Measurements from ENCODE around the gene SCLY. TPM values are rescaled to one million over a fixed set of nuclear protein-coding genes. Genes with fewer than 3 reads are reported as not detected.

SCLY gene
- total RNA-seq, 2 donors from 2014 or later: 10.2 to 36.9 TPM

GRCh38 chr2:238130111-238130695 lies 69.4 kb downstream of the SCLY start:
- Histone ChIP-seq H3K9me3 (no peaks in the 10 kb centered on the region), H3K4me1 (no peaks in the 10 kb centered on the region), H3K36me3 (no peaks in the 10 kb centered on the region), H3K27me3 (no peaks in the 10 kb centered on the region), H3K4me3 (no peak overlapping the region), H3K27ac (no peak overlapping the region), H3K9ac (ENCODE audit: low read depth in 2 of 2, low read length in 2 of 2) (no peak overlapping the region)
- DNase-seq: no peak
- intact Hi-C loops (cut with DNase I): no loop called here
- TF ChIP-seq, protein P1, sequence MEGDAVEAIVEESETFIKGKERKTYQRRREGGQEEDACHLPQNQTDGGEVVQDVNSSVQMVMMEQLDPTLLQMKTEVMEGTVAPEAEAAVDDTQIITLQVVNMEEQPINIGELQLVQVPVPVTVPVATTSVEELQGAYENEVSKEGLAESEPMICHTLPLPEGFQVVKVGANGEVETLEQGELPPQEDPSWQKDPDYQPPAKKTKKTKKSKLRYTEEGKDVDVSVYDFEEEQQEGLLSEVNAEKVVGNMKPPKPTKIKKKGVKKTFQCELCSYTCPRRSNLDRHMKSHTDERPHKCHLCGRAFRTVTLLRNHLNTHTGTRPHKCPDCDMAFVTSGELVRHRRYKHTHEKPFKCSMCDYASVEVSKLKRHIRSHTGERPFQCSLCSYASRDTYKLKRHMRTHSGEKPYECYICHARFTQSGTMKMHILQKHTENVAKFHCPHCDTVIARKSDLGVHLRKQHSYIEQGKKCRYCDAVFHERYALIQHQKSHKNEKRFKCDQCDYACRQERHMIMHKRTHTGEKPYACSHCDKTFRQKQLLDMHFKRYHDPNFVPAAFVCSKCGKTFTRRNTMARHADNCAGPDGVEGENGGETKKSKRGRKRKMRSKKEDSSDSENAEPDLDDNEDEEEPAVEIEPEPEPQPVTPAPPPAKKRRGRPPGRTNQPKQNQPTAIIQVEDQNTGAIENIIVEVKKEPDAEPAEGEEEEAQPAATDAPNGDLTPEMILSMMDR (IDR thresholded peaks at IDR 0.05): no peak

DNA sequence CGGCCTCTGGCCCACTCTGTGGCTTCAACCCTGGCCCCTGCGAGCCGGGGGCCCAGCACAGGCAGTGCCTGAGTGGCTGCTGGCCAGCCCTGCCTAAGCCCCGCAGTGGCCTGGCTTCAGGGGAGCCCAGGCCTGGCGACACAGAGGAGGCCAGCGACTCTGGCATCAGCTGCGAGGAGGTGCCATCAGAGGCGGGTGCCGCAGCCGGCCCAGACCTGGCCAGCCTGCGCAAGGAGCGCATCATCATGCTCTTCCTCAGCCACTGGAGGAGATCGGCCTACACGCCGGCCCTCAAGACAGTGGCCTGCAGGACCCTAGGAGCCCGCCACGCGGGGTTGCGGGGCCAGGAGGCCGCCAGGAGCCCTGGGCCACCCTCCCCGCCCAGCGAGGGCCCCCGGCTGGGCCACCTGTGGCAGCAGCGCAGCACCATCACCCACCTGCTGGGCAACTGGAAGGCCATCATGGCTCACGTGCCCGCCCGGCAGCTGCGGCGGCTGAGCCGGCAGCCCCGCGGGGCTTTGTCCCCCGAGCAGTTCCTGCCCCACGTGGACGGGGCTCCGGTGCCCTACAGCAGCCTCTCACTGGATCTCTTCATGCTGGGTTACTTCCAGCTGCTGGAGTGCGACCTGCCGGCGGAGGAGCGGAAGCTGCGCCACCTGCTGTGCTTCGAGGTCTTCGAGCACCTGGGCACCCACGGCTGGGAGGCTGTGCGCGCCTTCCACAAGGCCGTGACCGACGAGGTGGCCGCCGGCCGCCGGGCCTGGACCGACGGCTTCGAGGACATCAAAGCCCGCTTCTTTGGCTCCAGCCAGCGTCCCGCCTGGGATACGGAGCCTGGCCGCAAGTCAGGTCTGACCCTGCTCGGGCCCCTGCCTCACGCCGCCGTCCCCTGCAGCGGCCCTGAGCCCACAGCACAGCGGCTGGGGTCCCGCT lies 70.2 kb downstream of the SCLY start:
- H3K27me3 ChIP-seq: no peaks in the 10 kb centered on the region
- TF ChIP-seq, protein P1 (IDR thresholded peaks at IDR 0.05): no peak
- no peak overlapping the region for H3K27ac ChIP-seq
- intact Hi-C loops (cut with DNase I): no loop called here
- no peaks in the 10 kb centered on the region for H3K4me1 ChIP-seq
- DNase-seq: no peak
- H3K9ac ChIP-seq (ENCODE audit: low read depth in 2 of 2, low read length in 2 of 2): no peak overlapping the region
- no peak overlapping the region for H3K4me3 ChIP-seq
- H3K9me3 ChIP-seq: no peaks in the 10 kb centered on the region
- no peaks in the 10 kb centered on the region for H3K36me3 ChIP-seq

- no peak overlapping the region for H3K27ac ChIP-seq
- H3K9me3 ChIP-seq: no peaks in the 10 kb centered on the region
- H3K4me1 ChIP-seq: no peaks in the 10 kb centered on the region
- no peaks in the 10 kb centered on the region for H3K27me3 ChIP-seq
- H3K4me3 ChIP-seq: no peak overlapping the region
- no peaks in the 10 kb centered on the region for H3K36me3 ChIP-seq
- no peak for DNase-seq
- no peak overlapping the region for H3K9ac ChIP-seq (ENCODE audit: low read depth in 2 of 2, low read length in 2 of 2)
- TF ChIP-seq, protein P1 (IDR thresholded peaks at IDR 0.05): no peak
- intact Hi-C loops (cut with DNase I): no loop called here
These were observed 71.1 kb downstream of the SCLY start for GRCh38 chr2:238131761-238132462.

GRCh38 chr2:238132463-238133450 lies 72.0 kb downstream of the SCLY start:
- Histone ChIP-seq H3K4me3 (no peak overlapping the region), H3K27me3 (no peaks in the 10 kb centered on the region), H3K4me1 (no peaks in the 10 kb centered on the region), H3K27ac (no peak overlapping the region), H3K9me3 (no peaks in the 10 kb centered on the region), H3K36me3 (no peaks in the 10 kb centered on the region), H3K9ac (ENCODE audit: low read depth in 2 of 2, low read length in 2 of 2) (no peak overlapping the region)
- intact Hi-C loops (cut with DNase I): no loop called here
- no peak for DNase-seq
- TF ChIP-seq, protein P1 (IDR thresholded peaks at IDR 0.05): no peak
